Measurements from ENCODE around the gene BTD. TPM values are rescaled to one million over a fixed set of nuclear protein-coding genes. Genes with fewer than 3 reads are reported as not detected.

The BTD gene
- total and polyA plus RNA-seq, 10 of the 15 experiments (the other 5 are each of a cell fraction or from before 2014, with no cell fraction given) = 3.4 to 10.3 (median 5.0) TPM

DNA sequence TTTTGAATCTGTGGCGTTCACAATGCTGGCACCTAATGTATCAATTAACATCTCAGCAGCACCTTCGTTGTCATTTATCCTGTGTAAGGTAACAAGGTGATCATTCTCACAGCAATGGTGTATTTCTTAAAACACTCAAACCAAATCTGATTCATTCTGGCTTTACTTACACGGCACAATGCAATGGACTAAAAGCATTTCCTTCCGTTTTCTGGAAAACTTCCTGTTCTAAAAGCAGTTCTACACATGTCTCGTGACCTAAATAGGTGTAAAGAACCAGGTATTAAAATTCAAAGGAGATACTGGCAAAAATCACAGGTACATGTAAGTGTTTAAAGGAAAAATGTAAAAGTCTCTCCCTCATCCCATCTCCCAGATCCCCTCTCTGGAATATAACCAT, 77.8 kb downstream of the BTD start:
- no peak for TF ChIP-seq CBX5 (IDR thresholded peaks at IDR 0.05; ENCODE audit: low read depth)
- no peak for TF ChIP-seq MEF2A (IDR thresholded peaks at IDR 0.05; ENCODE audit: insufficient read depth, low read depth, low read length)
- no peak for TF ChIP-seq SRF (IDR thresholded peaks at IDR 0.05; ENCODE audit: low read depth in 2 of 2, low read length in 2 of 2)
- no peak for TF ChIP-seq NR2C1 (IDR thresholded peaks at IDR 0.05)
- TF ChIP-seq ESRRA (IDR thresholded peaks at IDR 0.05; ENCODE audit: low read length) = no peak
- TF ChIP-seq TCF12 (IDR thresholded peaks at IDR 0.05; ENCODE audit: low read depth, low read length) = no peak
- TF ChIP-seq CBFB (IDR thresholded peaks at IDR 0.05; ENCODE audit: low read depth) = no peak
- TF ChIP-seq RBBP5 (conservative IDR thresholded peaks at IDR 0.05) = no peak
- no peak for TF ChIP-seq FOXM1 (IDR thresholded peaks at IDR 0.05; ENCODE audit: low read depth, low read length)
- TF ChIP-seq EZH2 (IDR thresholded peaks at IDR 0.05; ENCODE audit: borderline replicate concordance, control insufficient read depth, low read depth, low read length) = no peak
- Histone ChIP-seq H3K4me1 (ENCODE audit: control insufficient read depth, insufficient read depth, low read length) (no peaks in the 10 kb centered on the region), H3K4me3 (no peak overlapping the region), H4K20me1 (ENCODE audit: control insufficient read depth, insufficient read depth) (no peaks in the 10 kb centered on the region), H2AFZ (ENCODE audit: control insufficient read depth, low read depth, low read length) (no peak overlapping the region), H3K36me3 (ENCODE audit: control insufficient read depth in 2 of 2, insufficient read depth in 2 of 2, low read length in 1 of 2) (peaks cover 0 to 22% of the 10 kb centered on the region in 2 experiments), H3K4me2 (ENCODE audit: control insufficient read depth, insufficient read depth) (no peak overlapping the region), H3K9me3 (replicated peaks; ENCODE audit: control insufficient read depth, insufficient read depth, low read length) (no peaks in the 10 kb centered on the region), H3K79me2 (ENCODE audit: control insufficient read depth, insufficient read depth, low read length) (no peaks in the 10 kb centered on the region), H3K27me3 (replicated peaks in 1 of 2; ENCODE audit: control insufficient read depth in 2 of 2, insufficient read depth in 2 of 2, low read length in 1 of 2) (no peaks in the 10 kb centered on the region), H3K27ac (ENCODE audit: control insufficient read depth, insufficient read depth) (no peak overlapping the region), H3K9ac (ENCODE audit: control insufficient read depth, insufficient read depth, low read length) (no peak overlapping the region)
- POLR2A ChIA-PET = no interaction called here
- SMC1A ChIA-PET (ENCODE audit: uncharacterized antibody, unreplicated experiment) = interaction anchor here (0.7 to 1.0 kb wide), 2 partner anchors 9 to 15 kb away, joined by 3 to 4 read pairs; no protein-coding TSS in a partner anchor
- no peak for DNase-seq (ENCODE audit: low read depth, low spot score)
- CTCF ChIA-PET = no interaction called here
- no TSS peak for BruUV-seq (replicated peaks)
- in situ Hi-C loops (cut with MboI) (no loop called here), intact Hi-C loops (cut with micrococcal nuclease; ENCODE audit: unreplicated experiment) (no loop called here)
- FAIRE-seq = no peak
- ATAC-seq = no peak
- WGBS (ENCODE audit: insufficient coverage, insufficient replicate concordance, low lambda C conversion rate, missing lambda C conversion rate) = 79% methylated on average over 5 of the region's 5 CpGs
- RAD21 ChIA-PET (ENCODE audit: unreplicated experiment) = no interaction called here
